Mucosa of descending colon (tissue), 3 donors: Measurements from ENCODE around the gene GLRA1. TPM values are rescaled to one million over a fixed set of nuclear protein-coding genes. Genes with fewer than 3 reads are reported as not detected.

ENCODE experiments used
- ATAC-seq: fragments of 200-7000 bp; cut with Tn5 transposase; one replicate; pipeline ENCODE4 v1.9.1; 2020; ENCODE audit warnings: mild to moderate bottlenecking, moderate library complexity
- DNase-seq, 3 donors: peaks; one replicate each; pipeline ENCODE4 v3.0.0-alpha.2; 2020
- H3K36me3 ChIP-seq: fragments of 200-600 bp; one replicate; pipeline ENCODE4 v1.8.0; 2021; ENCODE audit warnings: low read depth, mild to moderate bottlenecking
- H3K4me1 ChIP-seq: fragments of 200-600 bp; one replicate; pipeline ENCODE4 v1.8.0; 2021; ENCODE audit warnings: low read depth, mild to moderate bottlenecking
- H3K4me3 ChIP-seq: fragments of 200-600 bp; one replicate; pipeline ENCODE4 v1.8.0; 2021; ENCODE audit warnings: mild to moderate bottlenecking
- H3K9me3 ChIP-seq: fragments of 200-600 bp; one replicate; pipeline ENCODE4 v1.8.0; 2021; ENCODE audit warnings: mild to moderate bottlenecking
- CTCF ChIP-seq: fragments of 200-600 bp; IDR thresholded peaks from one replicate; pipeline ENCODE4 v1.8.0; 2022; ENCODE audit warnings: antibody characterized with exemption, mild to moderate bottlenecking
- intact Hi-C, 2 donors: fragments of 100-400 bp; cut with DNase I in 1 of 2; cut with micrococcal nuclease in 1 of 2; formaldehyde crosslinking; loops; one replicate each; pipeline versions ENCODE4 v1.11.0 to v1.11.1; 2022; cut with DNase I, micrococcal nuclease
- total RNA-seq, 3 donors: library from RNA; stranded (reverse); fragmentation: NEBNext Ultra II Directional in 2 of 3; extraction: Animal tissue kit (Norgen Biotek cat#: 25700) in 2 of 3; gene quantifications; one replicate each; pipeline versions ENCODE4 v1.2.1 to v1.2.4, GENCODE V29; 2021 to 2023
- donor health status: DM: no; HTN: no; CAD: no; lungs with moderate emphysema.
- donor health status: DM: no; HTN: no; CAD: no.
- donor health status: DM: no; HTN: yes; CAD: no.

The GLRA1 gene
- total RNA-seq, 3 donors from 2014 or later, result not detected

- ATAC-seq (no peak), DNase-seq (no peak)
- Histone ChIP-seq H3K4me1 (no peaks in the 10 kb centered on the region), H3K4me3 (no peak overlapping the region), H3K36me3 (no peaks in the 10 kb centered on the region), H3K9me3 (no peaks in the 10 kb centered on the region)
- intact Hi-C loops, result no loop called here
- no peak for TF ChIP-seq CTCF
Measured at GRCh38 chr5:151886546-151887275, 37.9 kb downstream of the GLRA1 start.

- ATAC-seq (no peak), DNase-seq (no peak)
- Histone ChIP-seq H3K4me3 (no peak overlapping the region), H3K4me1 (no peaks in the 10 kb centered on the region), H3K36me3 (no peaks in the 10 kb centered on the region), H3K9me3 (no peaks in the 10 kb centered on the region)
- no peak for TF ChIP-seq CTCF
- intact Hi-C loops, result no loop called here
Measured at GRCh38 chr5:151885138-151885908, 39.3 kb downstream of the GLRA1 start.

GRCh38 chr5:151881621-151882225 is 42.9 kb downstream of the GLRA1 start:
- no peak for DNase-seq
- Histone ChIP-seq H3K36me3 (no peaks in the 10 kb centered on the region), H3K4me1 (no peaks in the 10 kb centered on the region), H3K4me3 (no peak overlapping the region), H3K9me3 (no peaks in the 10 kb centered on the region)
- ATAC-seq, result no peak
- intact Hi-C loops, result no loop called here
- TF ChIP-seq CTCF, result no peak

GRCh38 chr5:151880324-151880723 is 44.3 kb downstream of the GLRA1 start:
- no peak for TF ChIP-seq CTCF
- no peak for ATAC-seq
- no peak overlapping the region for H3K4me3 ChIP-seq
- no peaks in the 10 kb centered on the region for H3K4me1 ChIP-seq
- DNase-seq, result no peak
- no peaks in the 10 kb centered on the region for H3K9me3 ChIP-seq
- intact Hi-C loops, result no loop called here
- no peaks in the 10 kb centered on the region for H3K36me3 ChIP-seq

GRCh38 chr5:151873701-151874100 is 51.0 kb downstream of the GLRA1 start:
- Histone ChIP-seq H3K9me3 (no peaks in the 10 kb centered on the region), H3K4me3 (no peak overlapping the region), H3K36me3 (no peaks in the 10 kb centered on the region), H3K4me1 (no peaks in the 10 kb centered on the region)
- ATAC-seq (no peak), DNase-seq (no peak)
- no peak for TF ChIP-seq CTCF
- intact Hi-C loops, result no loop called here
